ENCODE measurements around the gene CCDC6. TPM values are rescaled to one million over a fixed set of nuclear protein-coding genes. Genes with fewer than 3 reads are reported as not detected.
"Not testable (repeated sequence)": the region's sequence is repeated elsewhere in the genome, so short reads cannot be mapped to it uniquely, and the experiment has no call there.

Gene CCDC6
- total and polyA plus RNA-seq, 2 of the 4 experiments (the other 2 are of a cell fraction): 21.8 to 30.8 TPM

DNA sequence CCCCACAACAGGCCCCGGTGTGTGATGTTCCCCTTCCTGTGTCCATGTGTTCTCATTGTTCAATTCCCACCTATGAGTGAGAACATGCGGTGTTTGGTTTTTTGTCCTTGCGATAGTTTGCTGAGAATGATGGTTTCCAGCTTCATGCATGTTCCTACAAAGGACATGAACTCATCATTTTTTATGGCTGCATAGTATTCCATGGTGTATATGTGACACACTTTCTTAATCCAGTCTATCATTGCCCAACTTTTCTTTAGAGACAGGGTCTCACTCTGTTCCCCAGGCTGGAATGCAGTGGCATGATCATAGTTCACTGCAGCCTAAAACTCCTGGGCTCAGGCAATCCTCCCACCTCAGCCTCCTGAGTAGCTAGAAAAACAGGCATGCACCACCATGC, 120.9 kb downstream of the CCDC6 start:
- H4K8ac ChIP-seq (ENCODE audit: low read depth in 2 of 2, low read length in 2 of 2); CTCF ChIA-PET; H4K91ac ChIP-seq (ENCODE audit: insufficient read depth, low read depth, low read length); DNase-seq; H3K9ac ChIP-seq (ENCODE audit: low read depth, low read length); H3K27ac ChIP-seq (ENCODE audit: insufficient read depth, low read length); H3K18ac ChIP-seq (ENCODE audit: low read depth, low read length); intact Hi-C loops (cut with micrococcal nuclease); H3K27me3 ChIP-seq (ENCODE audit: control insufficient read depth, insufficient read depth, low read length); H3K9me1 ChIP-seq (ENCODE audit: insufficient read depth, low read length); H3K4me3 ChIP-seq (ENCODE audit: insufficient read depth, low read depth, low read length); dilution Hi-C loops (cut with HindIII; ENCODE audit: low sequenced_read_pairs, unreplicated experiment); ATAC-seq (ENCODE audit: low read depth); H3K56ac ChIP-seq (ENCODE audit: extremely low read depth, insufficient read depth, low read length); H3K23ac ChIP-seq (ENCODE audit: low read depth, low read length); H2BK5ac ChIP-seq (ENCODE audit: low read depth, low read length, poor library complexity, severe bottlenecking); BruUV-seq (replicated peaks); H2BK120ac ChIP-seq (ENCODE audit: low read depth, low read length); H3K4ac ChIP-seq (ENCODE audit: low read depth, low read length); H3K4me2 ChIP-seq (ENCODE audit: low read depth, low read length); H4K20me1 ChIP-seq (ENCODE audit: insufficient read depth, low read length); H4K5ac ChIP-seq (ENCODE audit: low read depth, low read length); H3K36me3 ChIP-seq (ENCODE audit: control insufficient read depth, insufficient read depth, low read length); H3K4me1 ChIP-seq (ENCODE audit: control insufficient read depth, insufficient read depth, low read length); in situ Hi-C loops (cut with MboI; ENCODE audit: low sequenced_read_pairs); H3K9me3 ChIP-seq (ENCODE audit: control insufficient read depth, insufficient read depth, low read length); POLR2A ChIA-PET (ENCODE audit: unreplicated experiment); H2BK15ac ChIP-seq (ENCODE audit: low read depth, low read length); H2BK20ac ChIP-seq (ENCODE audit: low read depth, low read length); H3K14ac ChIP-seq (replicated peaks; ENCODE audit: low read depth, low read length); H2AK9ac ChIP-seq (replicated peaks; ENCODE audit: low read depth, low read length, poor library complexity); H2AFZ ChIP-seq (replicated peaks; ENCODE audit: low read length, poor library complexity); H2AK5ac ChIP-seq (ENCODE audit: low read depth, low read length); H3K79me1 ChIP-seq (ENCODE audit: low read depth in 1 of 2, low read length in 2 of 2): not testable (repeated sequence)
- WGBS, 2 experiments (ENCODE audit: extremely low coverage in 2 of 2, insufficient read length in 1 of 2): no CpG with 5 or more reads among the region's 3 CpGs

Measured in IMR-90 (cell line).